ENCODE data around the gene PAX3. TPM values are rescaled to one million over a fixed set of nuclear protein-coding genes. Genes with fewer than 3 reads are reported as not detected.

Gene PAX3
- total RNA-seq, 1 experiment from 2014 or later: not detected

DNA sequence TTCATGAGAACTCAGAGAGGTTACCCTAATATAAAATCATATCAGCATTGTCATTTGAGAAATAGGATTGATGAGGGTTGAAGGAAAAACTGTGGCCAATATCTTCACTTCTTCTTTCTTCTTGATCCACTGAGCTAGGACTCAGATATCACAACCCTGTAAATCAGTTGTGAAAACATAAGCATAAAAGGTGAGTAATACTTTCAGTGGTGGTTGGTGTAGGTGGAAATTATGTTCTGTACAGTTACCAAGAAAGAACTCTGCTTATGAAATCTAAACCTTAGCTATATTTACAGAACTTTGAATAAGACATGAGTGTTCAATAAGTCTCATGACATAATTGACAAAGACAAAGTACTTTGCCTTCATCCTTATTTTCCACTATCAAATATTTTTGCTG lies 56.3 kb downstream of the PAX3 start:
- ChIA-PET POLR2A (no interaction called here), RAD21 (ENCODE audit: low non-redundant PET in 1 of 2, low total read pairs in 2 of 2, uncharacterized antibody in 2 of 2, unreplicated experiment in 2 of 2) (no interaction called here), CTCF (no interaction called here)
- BruUV-seq (replicated peaks): no TSS peak
- Histone ChIP-seq H3K36me3 (ENCODE audit: control insufficient read depth in 1 of 2, insufficient read depth in 2 of 2, low read length in 2 of 2) (no peaks in the 10 kb centered on the region), H3K9ac (ENCODE audit: low read length) (no peak overlapping the region), H3K79me2 (ENCODE audit: insufficient read depth, low read length) (no peaks in the 10 kb centered on the region), H3K27me3 (ENCODE audit: insufficient read depth, low read length) (peaks cover 79% of the 10 kb centered on the region), H2AFZ (ENCODE audit: low read depth, low read length, poor library complexity, severe bottlenecking) (no peak overlapping the region), H3K9me3 (ENCODE audit: control insufficient read depth in 1 of 2, insufficient read depth in 1 of 2, low read depth in 1 of 2, low read length in 2 of 2) (no peaks in the 10 kb centered on the region), H3K4me1 (ENCODE audit: control insufficient read depth in 1 of 2, insufficient read depth in 2 of 2, low read length in 2 of 2) (no peaks in the 10 kb centered on the region), H3K4me2 (ENCODE audit: low read length) (no peak overlapping the region), H4K20me1 (ENCODE audit: insufficient read depth) (no peaks in the 10 kb centered on the region), H3K27ac (ENCODE audit: low read depth, low read length) (no peak overlapping the region), H3K4me3 (replicated peaks in 1 of 2; ENCODE audit: low read depth in 1 of 2, low read length in 2 of 2) (no peak overlapping the region), H3K9me2 (ENCODE audit: insufficient read depth) (no peaks in the 10 kb centered on the region)
- TF ChIP-seq POLR2A (IDR thresholded peaks at IDR 0.05; ENCODE audit: borderline replicate concordance, extremely low read depth, insufficient read depth, insufficient read length): no peak
- TF ChIP-seq ELF1 (IDR thresholded peaks at IDR 0.05; ENCODE audit: borderline replicate concordance, low read depth): no peak
- no peak for TF ChIP-seq JUND (IDR thresholded peaks at IDR 0.05)
- no peak for TF ChIP-seq CTCF (IDR thresholded peaks at IDR 0.05 in 2 of 3, conservative IDR thresholded peaks at IDR 0.05 in 1 of 3; ENCODE audit: borderline replicate concordance in 1 of 3, insufficient read depth in 1 of 3, low read depth in 2 of 3, low read length in 2 of 3)
- no peak for TF ChIP-seq TCF7L2 (IDR thresholded peaks at IDR 0.05; ENCODE audit: borderline replicate concordance, extremely low read depth, insufficient read depth, insufficient read length)
- TF ChIP-seq, protein P1, sequence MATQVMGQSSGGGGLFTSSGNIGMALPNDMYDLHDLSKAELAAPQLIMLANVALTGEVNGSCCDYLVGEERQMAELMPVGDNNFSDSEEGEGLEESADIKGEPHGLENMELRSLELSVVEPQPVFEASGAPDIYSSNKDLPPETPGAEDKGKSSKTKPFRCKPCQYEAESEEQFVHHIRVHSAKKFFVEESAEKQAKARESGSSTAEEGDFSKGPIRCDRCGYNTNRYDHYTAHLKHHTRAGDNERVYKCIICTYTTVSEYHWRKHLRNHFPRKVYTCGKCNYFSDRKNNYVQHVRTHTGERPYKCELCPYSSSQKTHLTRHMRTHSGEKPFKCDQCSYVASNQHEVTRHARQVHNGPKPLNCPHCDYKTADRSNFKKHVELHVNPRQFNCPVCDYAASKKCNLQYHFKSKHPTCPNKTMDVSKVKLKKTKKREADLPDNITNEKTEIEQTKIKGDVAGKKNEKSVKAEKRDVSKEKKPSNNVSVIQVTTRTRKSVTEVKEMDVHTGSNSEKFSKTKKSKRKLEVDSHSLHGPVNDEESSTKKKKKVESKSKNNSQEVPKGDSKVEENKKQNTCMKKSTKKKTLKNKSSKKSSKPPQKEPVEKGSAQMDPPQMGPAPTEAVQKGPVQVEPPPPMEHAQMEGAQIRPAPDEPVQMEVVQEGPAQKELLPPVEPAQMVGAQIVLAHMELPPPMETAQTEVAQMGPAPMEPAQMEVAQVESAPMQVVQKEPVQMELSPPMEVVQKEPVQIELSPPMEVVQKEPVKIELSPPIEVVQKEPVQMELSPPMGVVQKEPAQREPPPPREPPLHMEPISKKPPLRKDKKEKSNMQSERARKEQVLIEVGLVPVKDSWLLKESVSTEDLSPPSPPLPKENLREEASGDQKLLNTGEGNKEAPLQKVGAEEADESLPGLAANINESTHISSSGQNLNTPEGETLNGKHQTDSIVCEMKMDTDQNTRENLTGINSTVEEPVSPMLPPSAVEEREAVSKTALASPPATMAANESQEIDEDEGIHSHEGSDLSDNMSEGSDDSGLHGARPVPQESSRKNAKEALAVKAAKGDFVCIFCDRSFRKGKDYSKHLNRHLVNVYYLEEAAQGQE (IDR thresholded peaks at IDR 0.05; ENCODE audit: low read depth): no peak
- TF ChIP-seq SP1 (IDR thresholded peaks at IDR 0.05; ENCODE audit: low read depth): no peak
- no peak for TF ChIP-seq EGR1 (IDR thresholded peaks at IDR 0.05; ENCODE audit: low read depth)
- TF ChIP-seq SRF (IDR thresholded peaks at IDR 0.05; ENCODE audit: low read depth): no peak
- no peak for TF ChIP-seq CEBPB (IDR thresholded peaks at IDR 0.05; ENCODE audit: low read depth)
- TF ChIP-seq SIN3A (IDR thresholded peaks at IDR 0.05; ENCODE audit: low read depth): no peak
- TF ChIP-seq ZFX (IDR thresholded peaks at IDR 0.05): no peak
- no peak for TF ChIP-seq RAD21 (IDR thresholded peaks at IDR 0.05; ENCODE audit: low read depth)
- TF ChIP-seq EZH2phosphoT487 (IDR thresholded peaks at IDR 0.05; ENCODE audit: borderline replicate concordance): no peak
- no peak for TF ChIP-seq ZNF274 (IDR thresholded peaks at IDR 0.05; ENCODE audit: low read depth, low read length)
- TF ChIP-seq, protein P2, sequence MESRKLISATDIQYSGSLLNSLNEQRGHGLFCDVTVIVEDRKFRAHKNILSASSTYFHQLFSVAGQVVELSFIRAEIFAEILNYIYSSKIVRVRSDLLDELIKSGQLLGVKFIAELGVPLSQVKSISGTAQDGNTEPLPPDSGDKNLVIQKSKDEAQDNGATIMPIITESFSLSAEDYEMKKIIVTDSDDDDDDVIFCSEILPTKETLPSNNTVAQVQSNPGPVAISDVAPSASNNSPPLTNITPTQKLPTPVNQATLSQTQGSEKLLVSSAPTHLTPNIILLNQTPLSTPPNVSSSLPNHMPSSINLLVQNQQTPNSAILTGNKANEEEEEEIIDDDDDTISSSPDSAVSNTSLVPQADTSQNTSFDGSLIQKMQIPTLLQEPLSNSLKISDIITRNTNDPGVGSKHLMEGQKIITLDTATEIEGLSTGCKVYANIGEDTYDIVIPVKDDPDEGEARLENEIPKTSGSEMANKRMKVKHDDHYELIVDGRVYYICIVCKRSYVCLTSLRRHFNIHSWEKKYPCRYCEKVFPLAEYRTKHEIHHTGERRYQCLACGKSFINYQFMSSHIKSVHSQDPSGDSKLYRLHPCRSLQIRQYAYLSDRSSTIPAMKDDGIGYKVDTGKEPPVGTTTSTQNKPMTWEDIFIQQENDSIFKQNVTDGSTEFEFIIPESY (IDR thresholded peaks at IDR 0.05; ENCODE audit: extremely low read depth, insufficient replicate concordance, low read length): no peak
- no peak for TF ChIP-seq EZH2 (IDR thresholded peaks at IDR 0.05)
- no peak for TF ChIP-seq POLR2AphosphoS5 (IDR thresholded peaks at IDR 0.05; ENCODE audit: low read depth, low read length)
- no peak for TF ChIP-seq FOSL1 (IDR thresholded peaks at IDR 0.05; ENCODE audit: low read depth)
- intact Hi-C loops (cut with micrococcal nuclease): no loop called here
- ATAC-seq (no peak), DNase-seq (ENCODE audit: low read depth, low spot score) (no peak)
